GM23248 (cell line): ENCODE measurements around the gene FKBP5.

Experiments
- EZH2 ChIP-seq: fragments of 200-600 bp; sonication (generic); IDR thresholded peaks from 2 replicates; pipeline ENCODE4 v1.6.1; 2018; ENCODE audit warnings: antibody characterized with exemption, mild to moderate bottlenecking; ENCODE audit not compliant: insufficient read depth, poor library complexity, severe bottlenecking
- EZH2phosphoT487 ChIP-seq: fragments of 200-600 bp; sonication (generic); IDR thresholded peaks from 2 replicates; pipeline ENCODE4 v1.6.1; 2018; ENCODE audit warnings: antibody characterized with exemption, moderate library complexity, mild to moderate bottlenecking, low read depth; ENCODE audit not compliant: insufficient read depth

GRCh38 chr6:35681298-35681697 lies 7.4 kb downstream of the FKBP5 start:
- TF ChIP-seq EZH2 (no peak), EZH2phosphoT487 (no peak)
